ENCODE data around the gene TBC1D22B. TPM values are rescaled to one million over a fixed set of nuclear protein-coding genes. Genes with fewer than 3 reads are reported as not detected.

Gene TBC1D22B
- total RNA-seq, 1 experiment from 2014 or later: 5.9 TPM

GRCh38 chr6:37354526-37355384 is 97.2 kb downstream of the TBC1D22B start:
- peak; percentile 35 for DNase-seq (ENCODE audit: low read depth)

- DNase-seq (ENCODE audit: low read depth): no peak
These were observed 99.7 kb downstream of the TBC1D22B start for GRCh38 chr6:37357288-37357687.

- no peak for DNase-seq (ENCODE audit: low read depth)
These were observed 100.3 kb downstream of the TBC1D22B start for GRCh38 chr6:37357860-37358259.

- no peak for DNase-seq (ENCODE audit: low read depth)
These were observed 101.5 kb downstream of the TBC1D22B start for GRCh38 chr6:37359039-37359438.

GRCh38 chr6:37362101-37362828 is 104.7 kb downstream of the TBC1D22B start:
- no peak for DNase-seq (ENCODE audit: low read depth)

GRCh38 chr6:37365791-37366190 is 108.2 kb downstream of the TBC1D22B start:
- peak; percentile 33 for DNase-seq (ENCODE audit: low read depth)

GRCh38 chr6:37366910-37367309 is 109.3 kb downstream of the TBC1D22B start:
- DNase-seq (ENCODE audit: low read depth): no peak

- no peak for DNase-seq (ENCODE audit: low read depth)
These were observed 111.4 kb downstream of the TBC1D22B start for GRCh38 chr6:37368961-37369320.

GRCh38 chr6:37369321-37370201 is 112.0 kb downstream of the TBC1D22B start:
- DNase-seq (ENCODE audit: low read depth): peak; percentile 7

GRCh38 chr6:37371154-37372083 is 113.8 kb downstream of the TBC1D22B start:
- DNase-seq (ENCODE audit: low read depth): no peak

GRCh38 chr6:37372116-37372515 is 114.5 kb downstream of the TBC1D22B start:
- DNase-seq (ENCODE audit: low read depth): no peak

- peak; percentile 21 for DNase-seq (ENCODE audit: low read depth)
These were observed 116.4 kb downstream of the TBC1D22B start for GRCh38 chr6:37373822-37374471.

- no peak for DNase-seq (ENCODE audit: low read depth)
These were observed 117.8 kb downstream of the TBC1D22B start for GRCh38 chr6:37375376-37375775.

GRCh38 chr6:37376078-37376743 is 118.6 kb downstream of the TBC1D22B start:
- no peak for DNase-seq (ENCODE audit: low read depth)

GRCh38 chr6:37381579-37381978 is 124.0 kb downstream of the TBC1D22B start:
- DNase-seq (ENCODE audit: low read depth): peak; percentile 61

Other genes with a start within 250 kb of the TBC1D22B start
- gene PIM1, start 87.6 kb upstream of the TBC1D22B start, total RNA-seq (2014; rRNA removed; shearing (Covaris generic)): 7.7 and 8.2 TPM in 2 replicates
- gene TMEM217, start 372 bp downstream of the TBC1D22B start, total RNA-seq (2014; rRNA removed; shearing (Covaris generic)): 0.78 and 0.84 TPM in 2 replicates
- gene RNF8, start 96.2 kb downstream of the TBC1D22B start, total RNA-seq (2014; rRNA removed; shearing (Covaris generic)): 18.0 and 25.5 TPM in 2 replicates
- 26.4 and 27.4 TPM in 2 replicates for gene CMTR1, start 175.4 kb downstream of the TBC1D22B start, total RNA-seq (2014; rRNA removed; shearing (Covaris generic))
- gene CCDC167, start 242.1 kb downstream of the TBC1D22B start, total RNA-seq (2014; rRNA removed; shearing (Covaris generic)): 89.8 and 102 TPM in 2 replicates